ENCODE measurements around the gene SMG6. TPM values are rescaled to one million over a fixed set of nuclear protein-coding genes. Genes with fewer than 3 reads are reported as not detected.
A peak's percentile ranks its signal among the peaks of the same experiment; 100 is the strongest.

SMG6 gene
- total and polyA plus RNA-seq, 2 experiments from 2014 or later = 11.9 to 19.9 TPM

- no peaks in the 10 kb centered on the region for H3K27me3 ChIP-seq
- H3K4me2 ChIP-seq = peak overlapping the region; percentile 1
- peaks cover 52% of the 10 kb centered on the region for H3K4me1 ChIP-seq (ENCODE audit: insufficient read depth)
- TF ChIP-seq CTCF (IDR thresholded peaks at IDR 0.05; ENCODE audit: poor library complexity) = no peak
- TF ChIP-seq EZH2 (IDR thresholded peaks at IDR 0.05; ENCODE audit: borderline replicate concordance) = no peak
- TF ChIP-seq EZH2phosphoT487 (IDR thresholded peaks at IDR 0.05; ENCODE audit: low read depth, severe bottlenecking, unreplicated experiment) = no peak
- 36% methylated on average over 13 of the region's 13 CpGs for WGBS (ENCODE audit: low lambda C conversion rate, missing lambda C conversion rate)
- H3K9me2 ChIP-seq (replicated peaks; ENCODE audit: insufficient read depth) = no peaks in the 10 kb centered on the region
- H4K20me1 ChIP-seq (ENCODE audit: insufficient read depth, poor library complexity, severe bottlenecking) = no peaks in the 10 kb centered on the region
- H2AFZ ChIP-seq = no peak overlapping the region
- peak; percentile 60 for DNase-seq (ENCODE audit: low spot score)
- H3K36me3 ChIP-seq (replicated peaks; ENCODE audit: insufficient read depth, low read depth) = no peaks in the 10 kb centered on the region
- no peak overlapping the region for H3K4me3 ChIP-seq
- no peaks in the 10 kb centered on the region for H3K9me3 ChIP-seq (ENCODE audit: low read depth)
- no peaks in the 10 kb centered on the region for H3K79me2 ChIP-seq
- H3K27ac ChIP-seq = peak overlapping the region; percentile 70
Observed at GRCh38 chr17:2181206-2181896, 122.2 kb downstream of the SMG6 start.

GRCh38 chr17:2180768-2181167 is 122.8 kb downstream of the SMG6 start:
- no peak overlapping the region for H2AFZ ChIP-seq
- H3K79me2 ChIP-seq = peaks cover 5% of the 10 kb centered on the region
- no peaks in the 10 kb centered on the region for H3K36me3 ChIP-seq (replicated peaks; ENCODE audit: insufficient read depth, low read depth)
- H3K27me3 ChIP-seq = no peaks in the 10 kb centered on the region
- no peaks in the 10 kb centered on the region for H4K20me1 ChIP-seq (ENCODE audit: insufficient read depth, poor library complexity, severe bottlenecking)
- TF ChIP-seq EZH2 (IDR thresholded peaks at IDR 0.05; ENCODE audit: borderline replicate concordance) (no peak), CTCF (IDR thresholded peaks at IDR 0.05; ENCODE audit: poor library complexity) (no peak), EZH2phosphoT487 (IDR thresholded peaks at IDR 0.05; ENCODE audit: low read depth, severe bottlenecking, unreplicated experiment) (no peak)
- H3K4me3 ChIP-seq = no peak overlapping the region
- peak overlapping the region; percentile 70 for H3K27ac ChIP-seq
- no peaks in the 10 kb centered on the region for H3K9me3 ChIP-seq (ENCODE audit: low read depth)
- H3K4me2 ChIP-seq = no peak overlapping the region
- H3K4me1 ChIP-seq (ENCODE audit: insufficient read depth) = peaks cover 58% of the 10 kb centered on the region
- DNase-seq (ENCODE audit: low spot score) = no peak
- no peaks in the 10 kb centered on the region for H3K9me2 ChIP-seq (replicated peaks; ENCODE audit: insufficient read depth)
- 79% methylated on average over 2 of the region's 2 CpGs for WGBS (ENCODE audit: low lambda C conversion rate, missing lambda C conversion rate)

DNA sequence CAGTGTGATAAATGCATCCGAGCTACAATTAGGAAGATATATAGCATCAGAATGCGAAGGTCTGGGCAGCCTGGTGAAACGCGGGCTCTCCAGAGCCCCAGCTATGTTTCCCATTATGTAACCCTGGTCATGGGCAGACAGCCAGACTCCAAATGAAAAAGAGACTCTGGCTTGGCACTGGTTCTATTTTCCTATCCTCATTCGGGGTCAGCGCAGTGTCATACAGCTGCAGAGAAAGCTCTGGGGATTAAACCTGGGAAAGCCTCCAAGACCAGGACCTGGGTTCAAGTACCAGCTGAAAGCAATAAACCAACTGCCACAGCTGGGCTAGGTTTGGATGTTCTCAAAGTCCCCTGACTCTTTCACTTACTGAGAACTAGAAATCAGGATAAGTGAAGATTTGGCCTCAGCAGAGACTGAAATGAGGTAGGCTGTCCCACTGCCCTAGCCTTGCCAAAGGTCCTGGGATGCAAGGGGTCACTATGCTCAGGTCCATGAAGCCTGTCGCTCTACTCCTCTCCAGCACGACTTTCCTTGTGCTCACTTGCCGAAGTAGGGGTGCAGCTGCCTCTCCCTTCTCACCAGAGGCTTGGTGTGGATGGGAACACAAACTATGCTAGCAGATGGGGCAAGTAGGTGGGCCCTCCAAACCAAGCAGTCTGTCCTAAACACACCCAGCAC is 123.8 kb downstream of the SMG6 start:
- H3K79me2 ChIP-seq = peaks cover 5% of the 10 kb centered on the region
- no peak overlapping the region for H3K4me2 ChIP-seq
- H3K27me3 ChIP-seq = no peaks in the 10 kb centered on the region
- H4K20me1 ChIP-seq (ENCODE audit: insufficient read depth, poor library complexity, severe bottlenecking) = peaks cover 2% of the 10 kb centered on the region
- no peak overlapping the region for H2AFZ ChIP-seq
- peak overlapping the region; percentile 90 for H3K27ac ChIP-seq
- WGBS (ENCODE audit: low lambda C conversion rate, missing lambda C conversion rate) = 42% methylated on average over 9 of the region's 9 CpGs
- no peak overlapping the region for H3K4me3 ChIP-seq
- no peaks in the 10 kb centered on the region for H3K9me2 ChIP-seq (replicated peaks; ENCODE audit: insufficient read depth)
- H3K36me3 ChIP-seq (replicated peaks; ENCODE audit: insufficient read depth, low read depth) = no peaks in the 10 kb centered on the region
- H3K9me3 ChIP-seq (ENCODE audit: low read depth) = no peaks in the 10 kb centered on the region
- DNase-seq (ENCODE audit: low spot score) = peak; percentile 89
- TF ChIP-seq CTCF (IDR thresholded peaks at IDR 0.05; ENCODE audit: poor library complexity) (no peak), EZH2phosphoT487 (IDR thresholded peaks at IDR 0.05; ENCODE audit: low read depth, severe bottlenecking, unreplicated experiment) (no peak), EZH2 (IDR thresholded peaks at IDR 0.05; ENCODE audit: borderline replicate concordance) (no peak)
- H3K4me1 ChIP-seq (ENCODE audit: insufficient read depth) = peaks cover 67% of the 10 kb centered on the region

All from hepatocyte (in vitro differentiated cells).